HUDEP-2 (cell line): Measurements from ENCODE around the gene MYH6.

ENCODE experiments used
- DNase-seq, 76 experiments: peaks; one replicate each; lab custom pipeline; 2025; ENCODE audit not compliant: unreplicated experiment in 76 of 76; lab: John Stamatoyannopoulos, UW

MYH6 gene

GRCh38 chr14:23360496-23360895, 47.6 kb downstream of the MYH6 start:
- peak in 10 of 76 experiments; percentile 2 to 31 (median 8) for DNase-seq

GRCh38 chr14:23359722-23360447, 48.2 kb downstream of the MYH6 start:
- no peak for DNase-seq

- no peak for DNase-seq
Observed at GRCh38 chr14:23359167-23359626, 48.9 kb downstream of the MYH6 start.

GRCh38 chr14:23358553-23359166, 49.4 kb downstream of the MYH6 start:
- no peak for DNase-seq

GRCh38 chr14:23358042-23358441, 50.0 kb downstream of the MYH6 start:
- no peak for DNase-seq

GRCh38 chr14:23357261-23357660, 50.8 kb downstream of the MYH6 start:
- no peak for DNase-seq

- DNase-seq: no peak
Observed at GRCh38 chr14:23356662-23357061, 51.4 kb downstream of the MYH6 start.

GRCh38 chr14:23355871-23356435, 52.1 kb downstream of the MYH6 start:
- DNase-seq: no peak

- DNase-seq: no peak
Observed at GRCh38 chr14:23354990-23355389, 53.1 kb downstream of the MYH6 start.

- no peak for DNase-seq
Observed at GRCh38 chr14:23353433-23353780, 54.7 kb downstream of the MYH6 start.

GRCh38 chr14:23352506-23353432, 55.3 kb downstream of the MYH6 start, which contains the start of gene SLC22A17:
TSS of gene SLC22A17 (minus strand) at chr14:23352887.
- DNase-seq: peak in 1 of 76 experiments; percentile 2

GRCh38 chr14:23351681-23352505, 56.2 kb downstream of the MYH6 start:
- no peak for DNase-seq

GRCh38 chr14:23349156-23349845, 58.8 kb downstream of the MYH6 start:
- no peak for DNase-seq

GRCh38 chr14:23348297-23348655, 59.8 kb downstream of the MYH6 start:
- no peak for DNase-seq

GRCh38 chr14:23347406-23348296, 60.4 kb downstream of the MYH6 start:
- no peak for DNase-seq

- no peak for DNase-seq
Observed at GRCh38 chr14:23346693-23347405, 61.2 kb downstream of the MYH6 start.

- no peak for DNase-seq
Observed at GRCh38 chr14:23345987-23346692, 61.9 kb downstream of the MYH6 start.
